ENCODE measurements around the gene LNP1. TPM values are rescaled to one million over a fixed set of nuclear protein-coding genes. Genes with fewer than 3 reads are reported as not detected.

Gene LNP1
- total and polyA plus RNA-seq, 12 donors: 0.71 to 6.5 (median 2.4) TPM

DNA sequence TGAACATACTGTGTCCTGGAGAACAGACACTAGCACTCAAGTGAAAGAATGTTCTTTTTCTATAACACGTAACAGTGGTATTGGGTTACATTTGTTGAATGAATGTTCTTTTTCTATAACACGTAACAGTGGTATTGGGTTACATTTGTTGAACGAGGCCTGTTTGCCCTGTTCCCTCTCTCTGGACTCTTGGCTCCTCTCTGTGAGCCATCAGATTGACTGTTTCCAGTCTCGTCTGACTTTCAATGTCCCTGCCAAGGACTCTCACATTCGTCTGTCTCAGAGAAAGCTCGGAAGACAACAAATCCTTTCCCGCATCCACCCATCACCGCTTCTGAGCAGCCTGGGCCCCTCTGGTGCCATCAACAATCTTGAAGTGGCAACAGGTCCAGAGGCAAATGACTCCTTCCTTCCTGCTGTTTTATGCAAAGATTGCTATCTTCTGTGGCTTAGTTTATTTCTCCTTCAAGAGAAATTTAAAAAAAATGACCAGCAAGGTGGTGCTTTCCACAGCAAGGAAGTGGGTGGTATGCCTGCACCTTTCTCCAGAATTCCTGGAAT, 99.1 kb downstream of the LNP1 start:
- TF ChIP-seq, protein P1, sequence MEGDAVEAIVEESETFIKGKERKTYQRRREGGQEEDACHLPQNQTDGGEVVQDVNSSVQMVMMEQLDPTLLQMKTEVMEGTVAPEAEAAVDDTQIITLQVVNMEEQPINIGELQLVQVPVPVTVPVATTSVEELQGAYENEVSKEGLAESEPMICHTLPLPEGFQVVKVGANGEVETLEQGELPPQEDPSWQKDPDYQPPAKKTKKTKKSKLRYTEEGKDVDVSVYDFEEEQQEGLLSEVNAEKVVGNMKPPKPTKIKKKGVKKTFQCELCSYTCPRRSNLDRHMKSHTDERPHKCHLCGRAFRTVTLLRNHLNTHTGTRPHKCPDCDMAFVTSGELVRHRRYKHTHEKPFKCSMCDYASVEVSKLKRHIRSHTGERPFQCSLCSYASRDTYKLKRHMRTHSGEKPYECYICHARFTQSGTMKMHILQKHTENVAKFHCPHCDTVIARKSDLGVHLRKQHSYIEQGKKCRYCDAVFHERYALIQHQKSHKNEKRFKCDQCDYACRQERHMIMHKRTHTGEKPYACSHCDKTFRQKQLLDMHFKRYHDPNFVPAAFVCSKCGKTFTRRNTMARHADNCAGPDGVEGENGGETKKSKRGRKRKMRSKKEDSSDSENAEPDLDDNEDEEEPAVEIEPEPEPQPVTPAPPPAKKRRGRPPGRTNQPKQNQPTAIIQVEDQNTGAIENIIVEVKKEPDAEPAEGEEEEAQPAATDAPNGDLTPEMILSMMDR (IDR thresholded peaks at IDR 0.05): no peak
- TF ChIP-seq POLR2A (IDR thresholded peaks at IDR 0.05): no peak
- Histone ChIP-seq H3K4me3 (no peak overlapping the region), H3K4me1 (replicated peaks in 1 of 2) (peaks cover 0 to 4% of the 10 kb centered on the region in 2 donors), H3K9me3 (replicated peaks in 1 of 3) (no peaks in the 10 kb centered on the region), H3K36me3 (replicated peaks in 1 of 2) (no peaks in the 10 kb centered on the region), H3K27ac (no peak overlapping the region), H3K27me3 (no peaks in the 10 kb centered on the region)
- intact Hi-C loops (cut with DNase I): no loop called here
- 68 to 80% (median 76%) methylated on average over 8 of the region's 8 CpGs for WGBS, 4 donors
- DNase-seq: no peak

DNA sequence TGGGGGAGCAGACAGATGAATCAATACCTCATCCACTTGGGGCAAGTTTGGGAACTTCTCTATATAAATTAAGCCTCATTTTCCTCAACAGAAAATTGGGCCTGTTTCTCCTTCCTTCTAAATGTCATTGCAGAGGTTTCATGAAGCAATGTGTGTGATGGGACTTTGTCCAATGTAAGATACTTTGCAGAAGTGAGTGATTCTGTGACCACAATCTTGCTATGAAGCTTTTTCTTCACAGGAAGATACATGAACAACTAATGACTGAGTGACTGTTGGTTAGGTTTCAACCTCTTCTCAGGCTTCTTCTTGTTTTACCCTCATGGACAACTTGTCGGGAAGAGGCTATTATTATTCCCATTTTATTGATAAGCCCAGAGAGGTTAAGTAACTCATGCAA, 102.1 kb downstream of the LNP1 start:
- Histone ChIP-seq H3K27me3 (no peaks in the 10 kb centered on the region), H3K4me1 (replicated peaks in 1 of 2) (no peaks in the 10 kb centered on the region), H3K27ac (no peak overlapping the region), H3K4me3 (no peak overlapping the region), H3K36me3 (replicated peaks in 1 of 2) (no peaks in the 10 kb centered on the region), H3K9me3 (replicated peaks in 1 of 3) (no peaks in the 10 kb centered on the region)
- no peak for DNase-seq
- 67 to 95% (median 76%) methylated on average over 1 of the region's 1 CpG for WGBS, 4 donors
- intact Hi-C loops (cut with DNase I): no loop called here
- TF ChIP-seq, protein P1 (IDR thresholded peaks at IDR 0.05): no peak
- TF ChIP-seq POLR2A (IDR thresholded peaks at IDR 0.05): no peak

Other genes with a start within 250 kb of the LNP1 start
- gene TBC1D23, start 140.5 kb upstream of the LNP1 start, total RNA-seq: 100 to 1,000 TPM in 2 of 9 donors, 10 to 100 TPM in 7; 19.8 to 117 (median 61.1) TPM
- gene TBC1D23, start 140.5 kb upstream of the LNP1 start, polyA plus RNA-seq: 10 to 100 TPM; 24.1 to 72.7 (median 24.2) TPM
- 10 to 100 TPM; 16.8 to 84.5 (median 31.9) TPM for gene NIT2, start 66.8 kb upstream of the LNP1 start, total RNA-seq
- gene NIT2, start 66.8 kb upstream of the LNP1 start, polyA plus RNA-seq: 10 to 100 TPM; 39.6 to 59.5 (median 45.4) TPM
- 10 to 100 TPM; 25.7 to 67.4 (median 40.4) TPM for gene TOMM70, start 450 bp upstream of the LNP1 start, total RNA-seq
- 10 to 100 TPM; 11.4 to 95.2 (median 12.9) TPM for gene TOMM70, start 450 bp upstream of the LNP1 start, polyA plus RNA-seq
- 10 to 100 TPM; 17.7 to 38.7 (median 28.4) TPM for gene TMEM45A, start 91.1 kb downstream of the LNP1 start, total RNA-seq
- 10 to 100 TPM in 2 of 3 donors, 1 to 10 TPM in 1; 9.8 to 33.6 (median 12.2) TPM for gene TMEM45A, start 91.1 kb downstream of the LNP1 start, polyA plus RNA-seq
- gene ADGRG7, start 208.1 kb downstream of the LNP1 start, total RNA-seq: not detected
- not detected for gene ADGRG7, start 208.1 kb downstream of the LNP1 start, polyA plus RNA-seq